Activated naive CD8-positive, alpha-beta T cell (primary cell): ENCODE measurements around the gene ZNF230.

Source experiments
- H3K27ac Mint-ChIP-seq: one replicate; pipeline ENCODE4 v1.8.0; 2021; ENCODE audit warnings: mixed read lengths
- H3K27me3 Mint-ChIP-seq: one replicate; pipeline ENCODE4 v1.8.0; 2021; ENCODE audit warnings: mixed read lengths
- H3K36me3 Mint-ChIP-seq: one replicate; pipeline ENCODE4 v1.8.0; 2021; ENCODE audit warnings: mixed read lengths
- H3K4me1 Mint-ChIP-seq: one replicate; pipeline ENCODE4 v1.8.0; 2021; ENCODE audit warnings: low read depth, mixed read lengths
- H3K4me3 Mint-ChIP-seq: one replicate; pipeline ENCODE4 v1.8.0; 2021; ENCODE audit warnings: mild to moderate bottlenecking, mixed read lengths
- H3K9me3 Mint-ChIP-seq: one replicate; pipeline ENCODE4 v1.8.0; 2021; ENCODE audit warnings: low read depth, mixed read lengths

Gene ZNF230

DNA sequence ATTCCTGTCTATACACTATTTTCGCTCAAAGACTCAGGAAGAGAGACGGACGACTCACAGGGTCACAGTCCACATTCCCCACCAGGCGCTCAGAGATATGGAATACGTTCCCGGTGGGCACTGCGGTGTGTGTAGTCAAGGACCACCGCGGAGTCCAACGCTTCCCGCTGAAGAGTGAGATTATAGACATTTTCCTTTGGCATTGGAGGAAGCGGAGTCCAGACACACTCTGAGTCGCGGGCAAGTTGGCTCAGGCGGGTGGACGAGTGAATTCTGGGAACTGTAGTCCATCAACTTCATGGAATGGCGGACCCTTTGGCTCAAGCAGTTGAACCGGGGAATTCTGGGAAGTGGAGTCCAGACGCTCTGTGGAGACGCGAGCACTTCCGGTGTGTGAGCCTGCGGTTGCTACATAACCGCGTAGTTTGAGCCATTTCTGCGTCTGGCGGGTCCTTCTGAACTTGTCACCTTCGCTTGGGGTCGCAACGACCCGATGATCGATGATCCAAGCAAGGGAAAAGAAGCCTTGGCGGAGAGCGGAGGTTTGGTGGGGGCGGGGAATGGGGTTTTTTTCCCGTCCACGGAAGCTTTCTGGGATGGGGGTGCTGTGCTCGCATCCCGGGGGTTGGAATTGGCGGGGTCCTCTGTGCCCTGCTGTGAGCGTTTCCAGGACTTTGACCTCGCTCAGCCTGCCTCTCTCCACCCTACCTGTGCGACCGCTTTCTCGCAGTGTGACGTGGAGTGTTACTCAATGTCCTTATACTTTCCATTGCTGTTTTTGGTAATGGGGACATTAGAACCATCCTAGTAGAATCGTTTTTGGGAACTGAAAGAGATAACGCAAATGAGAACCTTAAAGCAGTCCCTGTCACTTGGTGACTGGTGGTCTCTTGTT lies at the start of gene ZNF230:
Gene ZNF230, plus strand, starts transcription at position 392 of the 895 bp plus-strand sequence. CDS start 4,122 bp downstream, outside the sequence.
- Mint-ChIP-seq H3K4me3 (peak within 1 kb of the TSS; percentile 98), H3K36me3 (peaks cover 29% of the 10 kb centered on the region), H3K27ac (peak within 1 kb of the TSS; percentile 95)

DNA sequence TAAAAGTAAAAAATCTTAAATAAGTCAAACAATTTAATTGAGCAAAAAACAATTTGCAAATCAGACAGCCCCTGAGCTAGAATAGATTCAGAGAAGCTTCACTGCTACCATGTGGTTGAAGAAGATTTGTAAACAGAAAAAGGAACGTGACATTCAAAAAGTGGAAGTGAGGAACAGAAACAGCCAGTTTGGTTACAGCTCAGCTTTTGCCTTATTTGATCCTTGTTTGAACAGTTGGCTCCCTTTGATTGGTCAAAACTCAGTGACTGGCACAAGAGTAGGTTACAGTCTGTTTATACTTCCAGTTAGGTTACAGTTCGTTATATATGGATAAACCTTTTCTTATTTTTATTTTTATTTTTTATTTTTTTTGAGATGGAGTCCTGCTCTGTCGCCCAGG lies 45.9 kb upstream of the ZNF230 start:
- Mint-ChIP-seq H3K9me3 (peaks cover 34% of the 10 kb centered on the region), H3K27me3 (peaks cover 1% of the 10 kb centered on the region), H3K4me1 (peaks cover 2% of the 10 kb centered on the region), H3K4me3 (no peak overlapping the region), H3K36me3 (peaks cover 37% of the 10 kb centered on the region), H3K27ac (no peak overlapping the region)

More for the DNA sequence above, at the start of gene ZNF230:
- Mint-ChIP-seq H3K4me1 (peaks cover 18% of the 10 kb centered on the region), H3K9me3 (peaks cover 32% of the 10 kb centered on the region), H3K27me3 (no peaks in the 10 kb centered on the region)

DNA sequence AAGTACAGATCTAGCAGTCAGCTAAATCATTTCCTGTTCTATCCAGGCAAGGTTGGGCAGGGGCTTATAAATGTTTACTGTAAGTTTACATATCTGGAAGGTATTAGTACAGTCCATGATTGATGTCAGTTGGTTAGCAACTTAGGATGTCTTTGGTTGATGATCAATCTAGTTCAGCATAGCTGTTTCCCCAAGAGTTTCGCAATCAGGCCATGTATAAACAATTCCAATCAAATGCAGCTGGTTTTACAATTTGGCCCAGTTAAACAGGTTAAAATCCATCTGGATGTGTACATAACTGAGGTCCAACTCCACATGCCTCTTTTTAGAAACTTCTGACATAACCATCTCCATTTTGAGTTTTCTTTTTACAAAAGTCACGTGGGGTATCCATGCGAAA lies 44.9 kb upstream of the ZNF230 start:
- Mint-ChIP-seq H3K4me3 (no peak overlapping the region), H3K9me3 (peaks cover 34% of the 10 kb centered on the region), H3K27me3 (peaks cover 1% of the 10 kb centered on the region), H3K36me3 (peaks cover 43% of the 10 kb centered on the region), H3K4me1 (no peaks in the 10 kb centered on the region), H3K27ac (no peak overlapping the region)

DNA sequence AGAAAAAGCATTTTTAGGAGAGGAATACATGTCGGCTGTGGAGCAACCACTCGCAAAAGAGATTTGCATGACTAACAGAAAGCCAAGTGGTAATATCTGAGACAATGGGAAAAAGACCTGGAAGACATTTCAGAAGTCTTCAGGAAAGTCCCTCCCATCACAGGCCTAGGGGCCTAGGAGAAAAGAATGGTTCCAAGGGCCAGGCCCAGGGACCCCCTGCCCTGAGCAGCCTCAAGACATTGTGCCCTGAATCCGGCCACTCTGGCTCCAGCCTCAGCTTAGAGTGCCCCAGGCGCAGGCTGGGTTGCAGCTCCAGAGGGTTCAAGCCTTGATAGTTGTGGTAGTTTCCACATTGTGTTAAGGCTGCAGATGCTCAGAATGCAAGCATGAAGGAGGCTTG lies 42.3 kb upstream of the ZNF230 start:
- H3K27ac Mint-ChIP-seq = no peak overlapping the region
- H3K36me3 Mint-ChIP-seq = peaks cover 54% of the 10 kb centered on the region
- H3K9me3 Mint-ChIP-seq = peaks cover 41% of the 10 kb centered on the region
- no peaks in the 10 kb centered on the region for H3K27me3 Mint-ChIP-seq
- no peak overlapping the region for H3K4me3 Mint-ChIP-seq
- H3K4me1 Mint-ChIP-seq = no peaks in the 10 kb centered on the region

DNA sequence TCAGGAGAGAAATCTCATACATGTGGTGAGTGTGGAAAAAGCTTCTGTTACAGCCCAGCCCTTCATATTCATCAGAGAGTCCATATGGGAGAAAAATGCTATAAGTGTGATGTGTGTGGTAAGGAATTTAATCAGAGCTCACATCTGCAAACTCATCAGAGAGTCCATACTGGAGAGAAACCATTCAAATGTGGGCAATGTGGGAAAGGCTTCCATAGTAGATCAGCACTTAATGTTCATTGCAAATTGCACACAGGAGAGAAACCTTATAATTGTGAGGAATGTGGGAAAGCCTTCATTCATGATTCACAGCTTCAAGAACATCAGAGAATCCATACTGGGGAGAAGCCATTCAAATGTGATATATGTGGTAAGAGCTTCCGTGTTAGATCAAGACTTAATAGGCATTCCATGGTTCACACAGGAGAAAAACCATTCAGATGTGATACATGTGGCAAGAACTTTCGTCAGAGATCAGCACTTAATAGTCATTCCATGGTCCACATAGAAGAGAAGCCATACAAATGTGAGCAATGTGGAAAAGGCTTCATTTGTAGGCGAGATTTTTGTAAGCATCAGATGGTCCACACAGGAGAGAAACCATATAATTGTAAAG lies 36.6 kb upstream of the ZNF230 start:
- peaks cover 44% of the 10 kb centered on the region for H3K9me3 Mint-ChIP-seq
- no peaks in the 10 kb centered on the region for H3K4me1 Mint-ChIP-seq
- peaks cover 67% of the 10 kb centered on the region for H3K36me3 Mint-ChIP-seq
- H3K27me3 Mint-ChIP-seq = no peaks in the 10 kb centered on the region
- H3K4me3 Mint-ChIP-seq = no peak overlapping the region
- no peak overlapping the region for H3K27ac Mint-ChIP-seq

DNA sequence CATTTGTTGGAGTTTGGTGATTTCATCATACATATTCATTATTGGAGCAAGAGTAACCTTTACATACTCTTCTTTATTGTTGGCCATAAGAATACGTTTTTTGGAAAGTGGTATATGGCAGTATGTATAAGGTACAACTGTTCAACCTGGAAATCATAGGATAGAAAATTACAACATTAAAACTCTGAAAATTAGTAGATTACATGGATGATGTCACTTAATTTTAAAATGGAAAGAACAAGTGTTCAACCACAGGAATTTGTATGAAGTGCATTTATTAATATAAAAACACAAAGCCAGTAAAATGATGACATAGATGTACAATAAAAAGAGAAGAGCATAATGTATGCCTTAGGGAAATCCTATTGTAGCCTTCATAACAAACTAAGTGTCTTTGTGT lies 26.0 kb upstream of the ZNF230 start:
- Mint-ChIP-seq H3K36me3 (peaks cover 20% of the 10 kb centered on the region), H3K27me3 (no peaks in the 10 kb centered on the region), H3K4me1 (no peaks in the 10 kb centered on the region), H3K4me3 (no peak overlapping the region), H3K9me3 (peaks cover 37% of the 10 kb centered on the region), H3K27ac (no peak overlapping the region)

DNA sequence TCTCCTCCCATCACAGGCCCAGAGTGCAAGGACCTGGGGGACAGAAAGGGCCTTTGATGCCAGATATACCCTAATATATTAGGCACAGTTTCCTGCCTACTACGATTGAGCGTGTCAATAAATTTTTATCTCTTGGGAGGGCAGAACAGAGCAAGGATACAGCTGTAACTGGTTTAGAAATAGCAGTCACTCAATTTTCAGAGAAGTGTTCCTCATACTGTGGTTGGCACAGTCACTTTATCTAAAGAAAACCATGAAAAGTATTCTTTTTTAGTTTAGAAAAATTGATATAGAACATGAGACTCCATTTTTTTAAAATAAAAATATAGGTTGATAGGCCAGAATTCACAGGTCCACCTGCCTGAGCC lies 19.2 kb upstream of the ZNF230 start:
- Mint-ChIP-seq H3K9me3 (peaks cover 10% of the 10 kb centered on the region), H3K4me1 (peaks cover 11% of the 10 kb centered on the region), H3K36me3 (peaks cover 8% of the 10 kb centered on the region), H3K27me3 (no peaks in the 10 kb centered on the region), H3K27ac (no peak overlapping the region), H3K4me3 (peak overlapping the region; percentile 76)

DNA sequence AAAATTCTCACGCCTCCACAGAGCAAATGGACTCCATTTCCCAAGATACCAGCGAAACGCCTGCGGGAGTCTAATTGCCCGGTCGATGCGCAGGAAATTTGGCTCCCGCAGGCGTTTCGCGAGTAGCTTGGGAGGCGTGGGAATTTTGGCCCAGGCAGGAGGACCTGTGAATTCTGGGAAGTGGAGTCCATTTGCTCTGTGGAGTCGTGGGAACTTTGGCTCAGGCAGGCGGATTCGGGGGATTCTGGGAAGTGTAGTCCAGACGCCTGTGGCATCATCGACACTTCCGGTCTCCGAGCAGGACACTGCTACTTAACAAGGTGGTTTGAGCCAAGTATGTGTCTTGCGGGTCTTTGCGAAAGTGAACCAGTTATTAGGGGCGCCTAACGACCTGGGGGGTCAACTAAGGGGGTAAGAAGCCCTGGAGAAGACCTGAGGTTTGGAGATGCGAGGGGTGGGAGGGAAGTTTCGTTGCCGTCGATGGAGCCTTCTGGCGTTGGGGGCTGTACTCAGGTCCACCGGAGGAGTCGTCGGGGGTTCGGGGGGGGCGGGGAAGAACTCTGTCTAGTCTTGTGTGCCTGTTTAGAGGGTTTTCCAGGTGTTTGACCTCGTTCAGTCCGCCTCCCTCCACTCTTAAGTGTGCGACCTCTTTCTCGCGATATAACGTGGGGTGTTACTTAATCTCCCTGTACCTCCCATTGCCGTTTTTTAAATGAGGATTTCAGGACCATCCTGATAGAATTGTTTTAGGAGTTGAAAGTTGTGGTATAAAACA lies 18.7 kb upstream of the ZNF230 start, which contains the start of gene ZNF155:
Gene ZNF155, plus strand, starts transcription at position 277 of the 775 bp plus-strand sequence. CDS start 4,356 bp downstream, outside the sequence.
- peak within 1 kb of the TSS; percentile 98 for H3K4me3 Mint-ChIP-seq

DNA sequence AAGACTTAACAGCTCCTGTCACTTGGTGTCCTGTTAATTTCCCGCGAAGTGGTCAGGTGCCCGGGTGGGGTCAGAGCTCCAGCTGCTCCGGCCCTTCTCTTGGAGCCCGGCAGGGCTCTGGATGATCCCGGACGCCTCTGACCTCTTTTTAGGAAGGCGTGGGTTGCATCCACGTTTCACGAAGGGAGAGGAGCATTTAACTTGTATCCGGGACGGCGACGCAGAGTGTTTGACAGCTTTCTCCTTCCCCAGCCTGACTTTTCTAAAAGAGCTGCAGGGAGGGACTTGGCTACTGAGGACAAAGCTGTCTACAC lies 18.1 kb upstream of the ZNF230 start:
- H3K27me3 Mint-ChIP-seq = no peaks in the 10 kb centered on the region
- H3K4me1 Mint-ChIP-seq = peaks cover 13% of the 10 kb centered on the region
- peaks cover 17% of the 10 kb centered on the region for H3K36me3 Mint-ChIP-seq
- peaks cover 7% of the 10 kb centered on the region for H3K9me3 Mint-ChIP-seq
- peak overlapping the region; percentile 98 for H3K4me3 Mint-ChIP-seq
- H3K27ac Mint-ChIP-seq = peak overlapping the region; percentile 46

More for the DNA sequence above, 18.7 kb upstream of the ZNF230 start, which contains the start of gene ZNF155:
- peaks cover 14% of the 10 kb centered on the region for H3K36me3 Mint-ChIP-seq
- peak within 1 kb of the TSS; percentile 94 for H3K27ac Mint-ChIP-seq
- H3K9me3 Mint-ChIP-seq = peaks cover 9% of the 10 kb centered on the region
- no peaks in the 10 kb centered on the region for H3K27me3 Mint-ChIP-seq
- H3K4me1 Mint-ChIP-seq = peaks cover 13% of the 10 kb centered on the region

DNA sequence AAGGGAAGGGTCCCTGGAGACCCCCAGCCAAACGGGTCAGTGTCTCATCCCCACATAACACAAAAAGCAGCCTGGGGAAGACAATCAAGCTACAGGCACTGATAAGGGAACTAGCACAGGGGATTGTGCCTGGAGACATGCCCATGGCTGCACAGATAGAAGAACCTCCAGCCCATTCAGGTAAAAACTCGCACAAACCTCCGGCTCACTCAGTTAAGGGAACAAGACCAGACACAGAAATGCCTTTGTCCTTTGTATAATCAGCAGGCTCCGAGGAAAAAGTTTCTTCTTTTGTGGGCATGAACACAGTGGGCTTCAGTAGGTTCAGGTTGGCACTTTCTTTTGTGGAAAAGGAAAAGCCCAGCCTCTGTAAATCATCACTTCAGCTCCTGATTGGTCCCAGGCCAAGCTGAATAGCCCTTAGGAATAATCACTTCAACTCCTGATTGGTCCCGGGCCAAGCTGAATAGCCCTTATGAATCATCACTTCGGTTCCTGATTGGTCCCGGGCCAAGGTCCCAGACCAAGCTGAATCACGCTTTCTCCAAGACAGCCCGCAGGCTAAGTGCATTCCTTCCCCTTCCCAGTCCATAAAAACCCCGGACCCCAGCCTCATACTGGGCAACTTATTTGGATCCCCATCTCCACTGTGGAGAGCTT lies 5.0 kb upstream of the ZNF230 start:
- Mint-ChIP-seq H3K27ac (no peak overlapping the region), H3K36me3 (peaks cover 36% of the 10 kb centered on the region), H3K9me3 (peaks cover 32% of the 10 kb centered on the region), H3K27me3 (no peaks in the 10 kb centered on the region), H3K4me3 (no peak overlapping the region), H3K4me1 (peaks cover 8% of the 10 kb centered on the region)

DNA sequence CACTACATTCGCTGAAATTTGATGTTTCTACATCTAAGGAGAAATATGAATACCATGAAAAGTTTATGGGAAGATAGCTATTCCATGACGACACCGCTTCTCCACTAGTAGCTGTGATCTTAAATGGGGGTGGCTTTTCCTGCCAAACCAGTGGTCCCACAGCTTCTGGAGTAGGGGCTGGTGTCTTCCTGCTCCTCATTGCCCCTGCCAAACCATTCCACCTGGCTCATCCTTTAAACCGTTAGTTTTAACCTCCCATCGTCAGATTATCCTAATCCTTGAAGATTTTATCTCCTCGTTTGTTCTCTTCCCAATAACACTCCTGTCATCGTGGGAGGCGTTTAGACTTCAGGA lies 568 bp upstream of the ZNF230 start:
- no peaks in the 10 kb centered on the region for H3K27me3 Mint-ChIP-seq
- peaks cover 30% of the 10 kb centered on the region for H3K9me3 Mint-ChIP-seq
- peak overlapping the region; percentile 95 for H3K27ac Mint-ChIP-seq
- H3K36me3 Mint-ChIP-seq = peaks cover 26% of the 10 kb centered on the region
- peaks cover 18% of the 10 kb centered on the region for H3K4me1 Mint-ChIP-seq
- peak overlapping the region; percentile 98 for H3K4me3 Mint-ChIP-seq

DNA sequence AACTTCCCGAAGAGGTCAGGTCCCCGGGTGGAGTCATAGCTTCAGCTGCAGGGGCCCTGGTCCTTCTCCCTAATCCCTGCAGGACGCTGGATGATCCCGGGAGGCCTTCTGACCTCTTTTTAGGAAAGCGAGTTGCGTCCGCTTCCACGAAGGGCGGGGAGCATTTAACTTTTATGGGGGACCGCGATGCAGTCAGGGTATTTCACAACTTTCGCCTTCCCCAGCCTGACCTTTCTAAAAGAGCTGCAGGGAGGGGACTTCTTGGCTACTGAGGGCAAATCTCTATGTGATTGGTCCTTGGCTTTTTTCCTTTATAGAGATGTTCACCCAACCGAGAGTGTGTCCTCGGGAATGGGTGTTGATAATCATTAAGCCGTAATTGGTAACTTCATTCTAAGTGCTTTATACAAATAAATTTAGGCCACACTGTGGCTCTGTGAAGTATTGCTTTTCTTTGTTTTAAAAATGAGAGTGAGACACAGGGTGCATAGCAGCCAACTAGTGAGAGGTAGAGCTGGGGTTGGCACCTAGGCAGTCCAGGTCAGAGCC lies 778 bp downstream of the ZNF230 start:
- Mint-ChIP-seq H3K9me3 (peaks cover 31% of the 10 kb centered on the region), H3K4me1 (peaks cover 18% of the 10 kb centered on the region), H3K27ac (peak overlapping the region; percentile 95), H3K27me3 (no peaks in the 10 kb centered on the region), H3K4me3 (peak overlapping the region; percentile 98), H3K36me3 (peaks cover 34% of the 10 kb centered on the region)

DNA sequence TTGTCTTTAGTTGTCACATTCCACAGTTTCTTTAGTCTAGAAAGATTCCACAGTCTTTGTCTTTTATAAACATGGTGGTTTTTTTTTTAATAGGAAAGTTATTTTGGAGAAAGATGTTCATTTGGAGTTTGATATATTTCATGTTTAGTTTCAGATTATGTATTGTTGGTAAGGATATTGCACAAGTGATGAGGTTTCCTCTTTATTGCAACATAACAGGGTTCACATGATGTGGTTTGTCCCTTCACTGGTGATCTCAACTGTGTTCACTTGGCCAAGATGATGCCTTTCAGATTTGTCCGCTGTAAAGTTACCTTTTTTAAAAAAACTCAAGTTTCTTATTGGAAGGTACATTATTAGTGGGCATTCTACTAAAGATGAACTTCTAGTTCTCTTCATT lies 3.2 kb downstream of the ZNF230 start:
- peaks cover 18% of the 10 kb centered on the region for H3K4me1 Mint-ChIP-seq
- H3K4me3 Mint-ChIP-seq = no peak overlapping the region
- H3K27me3 Mint-ChIP-seq = no peaks in the 10 kb centered on the region
- peaks cover 52% of the 10 kb centered on the region for H3K36me3 Mint-ChIP-seq
- H3K27ac Mint-ChIP-seq = no peak overlapping the region
- peaks cover 40% of the 10 kb centered on the region for H3K9me3 Mint-ChIP-seq

DNA sequence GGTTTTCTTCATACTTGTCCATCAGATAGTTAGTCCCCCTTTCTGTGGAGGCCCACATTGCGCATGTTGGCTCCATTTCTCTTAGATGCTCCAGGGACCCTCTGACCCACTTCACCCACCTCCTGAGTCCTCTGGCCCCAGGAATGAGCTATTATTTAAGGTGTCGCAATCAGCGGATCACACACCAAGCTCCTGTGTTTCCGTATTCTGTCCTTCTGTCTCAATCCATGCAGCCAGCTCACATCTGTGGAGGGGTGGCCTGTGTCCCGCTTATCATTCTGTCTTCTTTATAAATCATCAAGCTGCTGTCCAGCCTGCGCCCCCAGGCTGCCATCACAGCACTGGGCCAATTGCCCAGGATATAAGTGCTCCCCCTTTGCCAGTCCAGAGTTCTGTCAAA lies 4.7 kb downstream of the ZNF230 start:
- Mint-ChIP-seq H3K27me3 (no peaks in the 10 kb centered on the region), H3K4me1 (peaks cover 13% of the 10 kb centered on the region), H3K27ac (no peak overlapping the region), H3K4me3 (no peak overlapping the region), H3K9me3 (peaks cover 48% of the 10 kb centered on the region), H3K36me3 (peaks cover 64% of the 10 kb centered on the region)
